GM21526 (cell line): ENCODE data around the gene NF1.
"Not testable (repeated sequence)": the region's sequence is repeated elsewhere in the genome, so short reads cannot be mapped to it uniquely, and the experiment has no call there.

ENCODE experiments used
- ATAC-seq: cut with Tn5 transposase; IDR thresholded peaks from one replicate; pipeline ENCODE4 v1.9.1; 2021; ENCODE audit warnings: moderate library complexity; ENCODE audit not compliant: unreplicated experiment, low FRiP score

The NF1 gene

GRCh38 chr17:31094600-31095235 lies at the start of gene NF1:
TSS of gene NF1 (plus strand) at chr17:31094977. CDS start at chr17:31095310, 333 bp downstream.
- peak; percentile 63 for ATAC-seq

- not testable (repeated sequence) for ATAC-seq
These were observed 47.8 kb upstream of the NF1 start for GRCh38 chr17:31046856-31047425.

- no peak for ATAC-seq
These were observed 46.6 kb upstream of the NF1 start for GRCh38 chr17:31048142-31048541.

- no peak for ATAC-seq
These were observed 46.0 kb upstream of the NF1 start for GRCh38 chr17:31048780-31049179.

GRCh38 chr17:31050948-31051347 lies 43.8 kb upstream of the NF1 start:
- no peak for ATAC-seq

GRCh38 chr17:31051506-31051905 lies 43.3 kb upstream of the NF1 start:
- ATAC-seq: no peak

GRCh38 chr17:31052187-31052889 lies 42.4 kb upstream of the NF1 start:
- ATAC-seq: no peak

- ATAC-seq: no peak
These were observed 41.7 kb upstream of the NF1 start for GRCh38 chr17:31053071-31053470.

- ATAC-seq: no peak
These were observed 40.0 kb upstream of the NF1 start for GRCh38 chr17:31054761-31055160.

GRCh38 chr17:31058976-31059375 lies 35.8 kb upstream of the NF1 start:
- no peak for ATAC-seq

- ATAC-seq: no peak
These were observed 33.8 kb upstream of the NF1 start for GRCh38 chr17:31060791-31061550.

GRCh38 chr17:31061678-31062077 lies 33.1 kb upstream of the NF1 start:
- ATAC-seq: no peak

- no peak for ATAC-seq
These were observed 32.4 kb upstream of the NF1 start for GRCh38 chr17:31062346-31062745.

- no peak for ATAC-seq
These were observed 30.1 kb upstream of the NF1 start for GRCh38 chr17:31064707-31065106.

GRCh38 chr17:31067691-31068184 lies 27.0 kb upstream of the NF1 start:
- ATAC-seq: no peak

GRCh38 chr17:31068291-31068690 lies 26.5 kb upstream of the NF1 start:
- no peak for ATAC-seq

GRCh38 chr17:31072186-31072585 lies 22.6 kb upstream of the NF1 start:
- no peak for ATAC-seq

GRCh38 chr17:31073411-31073810 lies 21.4 kb upstream of the NF1 start:
- ATAC-seq: no peak

GRCh38 chr17:31074772-31075555 lies 19.8 kb upstream of the NF1 start:
- ATAC-seq: no peak

- no peak for ATAC-seq
These were observed 16.5 kb upstream of the NF1 start for GRCh38 chr17:31078290-31078689.
